SU-DHL-6 (cell line): ENCODE results near the gene PSORS1C1.
A peak's percentile ranks its signal among the peaks of the same experiment; 100 is the strongest.

ENCODE experiments used
- H2AFZ ChIP-seq: fragments of 200-600 bp; sonication (generic); 2 replicates; pipeline ENCODE4 v1.6.1; 2014; ENCODE audit warnings: low read depth, mild to moderate bottlenecking, moderate library complexity, mixed read lengths, antibody characterized with exemption, low read length; ENCODE audit not compliant: severe bottlenecking
- H3F3A ChIP-seq: fragments of 200-600 bp; shearing (Covaris generic); 2 replicates; pipeline ENCODE4 v1.6.0; 2016; ENCODE audit warnings: antibody characterized with exemption, mild to moderate bottlenecking; ENCODE audit not compliant: insufficient read depth
- H3K27ac ChIP-seq: fragments of 200-600 bp; sonication (generic); 2 replicates; pipeline ENCODE4 v1.5.1; 2016; ENCODE audit warnings: low read depth, mild to moderate bottlenecking, low read length, moderate library complexity, mixed read lengths
- H3K27me3 ChIP-seq: fragments of 200-600 bp; sonication (generic), shearing (Covaris generic); 2 replicates; pipeline ENCODE4 v1.6.0; 2014; ENCODE audit warnings: mild to moderate bottlenecking, low read length
- H3K36me3 ChIP-seq: fragments of 200-600 bp; sonication (generic); 2 replicates; pipeline ENCODE4 v1.6.1; 2014; ENCODE audit warnings: mild to moderate bottlenecking, low read length, mixed read lengths
- H3K4me2 ChIP-seq: fragments of 300-600, 200-600 bp; shearing (Covaris generic), sonication (generic); 2 replicates; pipeline ENCODE4 v1.6.0; 2014; ENCODE audit warnings: low read length, low read depth, mild to moderate bottlenecking; ENCODE audit not compliant: poor library complexity, severe bottlenecking
- H3K4me3 ChIP-seq: fragments of 200-600 bp; sonication (generic); 2 replicates; pipeline ENCODE4 v1.5.1; 2014; ENCODE audit warnings: antibody characterized with exemption, low read length, mild to moderate bottlenecking, mixed read lengths; ENCODE audit not compliant: insufficient read depth, poor library complexity, severe bottlenecking
- H3K79me2 ChIP-seq: fragments of 200-600 bp; sonication (generic); 2 replicates; pipeline ENCODE4 v1.6.1; 2014; ENCODE audit warnings: mild to moderate bottlenecking, low read length, moderate library complexity; ENCODE audit not compliant: insufficient read depth
- H3K9ac ChIP-seq: fragments of 200-600 bp; sonication (generic); 2 replicates; pipeline ENCODE4 v1.7.0; 2014; ENCODE audit warnings: mild to moderate bottlenecking, low read length
- H3K9me2 ChIP-seq: fragments of 200-600 bp; sonication (generic); replicated peaks from 2 replicates; pipeline ENCODE4 v1.6.1; 2014; ENCODE audit warnings: low read length; ENCODE audit not compliant: insufficient read depth
- H3K9me3 ChIP-seq: fragments of 200-600 bp; sonication (generic); 2 replicates; pipeline ENCODE4 v1.6.1; 2014; ENCODE audit warnings: low read length, mixed read lengths; ENCODE audit not compliant: insufficient read depth
- H4K20me1 ChIP-seq: fragments of 200-600 bp; sonication (generic); 2 replicates; pipeline ENCODE4 v1.6.1; 2014; ENCODE audit warnings: low read depth, mild to moderate bottlenecking, antibody characterized with exemption, low read length, moderate library complexity, mixed read lengths
- EZH2phosphoT487 ChIP-seq: fragments of 200-600 bp; sonication (generic), shearing (Covaris generic); conservative IDR thresholded peaks from 2 replicates; pipeline ENCODE4 v1.6.1; 2018; ENCODE audit warnings: mild to moderate bottlenecking, antibody characterized with exemption, low read length, moderate library complexity, mixed read lengths
- TF ChIP-seq, protein P1 (sequence below): fragments of 200-600 bp; sonication (generic); IDR thresholded peaks from one replicate; pipeline ENCODE4 v1.5.1; 2017; ENCODE audit warnings: antibody characterized with exemption, mild to moderate bottlenecking, low read length, moderate library complexity; ENCODE audit not compliant: insufficient read depth, poor library complexity, severe bottlenecking

The PSORS1C1 gene

DNA sequence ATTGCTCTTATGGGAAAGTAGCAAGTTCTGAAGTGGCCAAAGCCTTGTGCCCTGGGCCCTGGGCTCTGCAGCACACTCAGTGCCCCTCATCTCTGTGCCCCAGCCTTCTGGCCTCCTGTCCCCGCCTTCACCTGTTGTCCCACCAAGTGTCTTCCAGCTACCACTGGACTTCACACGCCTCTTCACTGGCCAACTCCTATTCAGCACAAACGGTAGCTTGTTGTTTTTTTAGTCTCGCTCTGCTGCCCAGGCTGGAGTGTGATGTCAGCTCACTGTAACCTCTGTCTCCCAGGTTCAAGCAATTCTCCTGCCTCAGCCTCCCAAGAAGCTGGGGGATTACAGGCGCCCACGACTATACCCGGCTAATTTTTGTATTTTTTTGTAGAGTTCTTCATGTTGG is 38.2 kb downstream of the PSORS1C1 start:
- no peaks in the 10 kb centered on the region for H3K27me3 ChIP-seq
- H3F3A ChIP-seq, result no peaks in the 10 kb centered on the region
- no peaks in the 10 kb centered on the region for H4K20me1 ChIP-seq
- no peaks in the 10 kb centered on the region for H3K9me3 ChIP-seq
- no peak overlapping the region for H3K9ac ChIP-seq
- no peak overlapping the region for H3K4me2 ChIP-seq
- no peak overlapping the region for H2AFZ ChIP-seq
- H3K9me2 ChIP-seq, result no peaks in the 10 kb centered on the region
- H3K79me2 ChIP-seq, result peaks cover 7% of the 10 kb centered on the region; the same call in 1 of the 2 replicates
- TF ChIP-seq, protein P1, sequence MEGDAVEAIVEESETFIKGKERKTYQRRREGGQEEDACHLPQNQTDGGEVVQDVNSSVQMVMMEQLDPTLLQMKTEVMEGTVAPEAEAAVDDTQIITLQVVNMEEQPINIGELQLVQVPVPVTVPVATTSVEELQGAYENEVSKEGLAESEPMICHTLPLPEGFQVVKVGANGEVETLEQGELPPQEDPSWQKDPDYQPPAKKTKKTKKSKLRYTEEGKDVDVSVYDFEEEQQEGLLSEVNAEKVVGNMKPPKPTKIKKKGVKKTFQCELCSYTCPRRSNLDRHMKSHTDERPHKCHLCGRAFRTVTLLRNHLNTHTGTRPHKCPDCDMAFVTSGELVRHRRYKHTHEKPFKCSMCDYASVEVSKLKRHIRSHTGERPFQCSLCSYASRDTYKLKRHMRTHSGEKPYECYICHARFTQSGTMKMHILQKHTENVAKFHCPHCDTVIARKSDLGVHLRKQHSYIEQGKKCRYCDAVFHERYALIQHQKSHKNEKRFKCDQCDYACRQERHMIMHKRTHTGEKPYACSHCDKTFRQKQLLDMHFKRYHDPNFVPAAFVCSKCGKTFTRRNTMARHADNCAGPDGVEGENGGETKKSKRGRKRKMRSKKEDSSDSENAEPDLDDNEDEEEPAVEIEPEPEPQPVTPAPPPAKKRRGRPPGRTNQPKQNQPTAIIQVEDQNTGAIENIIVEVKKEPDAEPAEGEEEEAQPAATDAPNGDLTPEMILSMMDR, result no peak
- no peak for TF ChIP-seq EZH2phosphoT487
- H3K27ac ChIP-seq, result no peak overlapping the region
- peaks cover 9% of the 10 kb centered on the region; the same call in 1 of the 2 replicates for H3K36me3 ChIP-seq
- no peak overlapping the region for H3K4me3 ChIP-seq

DNA sequence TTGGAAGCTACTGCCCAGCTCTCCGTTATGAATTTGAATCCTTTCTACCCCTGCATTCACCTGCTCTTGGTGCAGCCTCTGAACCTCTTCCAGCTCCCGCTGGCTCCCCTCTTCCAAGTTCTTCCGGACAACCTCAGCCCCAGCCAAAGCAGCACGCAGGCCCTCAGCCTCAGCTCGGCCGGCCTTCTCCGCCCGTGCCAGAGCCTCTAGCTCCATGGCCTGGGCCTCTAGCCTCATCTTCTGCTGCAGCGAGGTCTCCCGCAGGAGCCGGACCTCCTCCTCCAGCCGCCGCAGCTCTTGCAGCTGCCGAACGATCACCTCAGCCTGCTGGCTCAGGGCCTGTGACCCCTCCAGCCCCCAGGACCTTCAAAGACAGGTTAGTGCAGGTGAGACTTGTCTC is 39.8 kb downstream of the PSORS1C1 start:
- no peak overlapping the region for H3K4me2 ChIP-seq
- H3K79me2 ChIP-seq, result peaks cover 17% of the 10 kb centered on the region
- H3K9ac ChIP-seq, result no peak overlapping the region
- no peak overlapping the region for H3K27ac ChIP-seq
- H3K4me3 ChIP-seq, result no peak overlapping the region
- no peaks in the 10 kb centered on the region for H3K9me2 ChIP-seq
- TF ChIP-seq, protein P1, result no peak
- TF ChIP-seq EZH2phosphoT487, result no peak
- no peak overlapping the region for H2AFZ ChIP-seq
- no peaks in the 10 kb centered on the region for H3F3A ChIP-seq
- no peaks in the 10 kb centered on the region for H3K9me3 ChIP-seq
- H3K27me3 ChIP-seq, result no peaks in the 10 kb centered on the region
- peaks cover 9% of the 10 kb centered on the region; the same call in 1 of the 2 replicates for H3K36me3 ChIP-seq
- H4K20me1 ChIP-seq, result no peaks in the 10 kb centered on the region

DNA sequence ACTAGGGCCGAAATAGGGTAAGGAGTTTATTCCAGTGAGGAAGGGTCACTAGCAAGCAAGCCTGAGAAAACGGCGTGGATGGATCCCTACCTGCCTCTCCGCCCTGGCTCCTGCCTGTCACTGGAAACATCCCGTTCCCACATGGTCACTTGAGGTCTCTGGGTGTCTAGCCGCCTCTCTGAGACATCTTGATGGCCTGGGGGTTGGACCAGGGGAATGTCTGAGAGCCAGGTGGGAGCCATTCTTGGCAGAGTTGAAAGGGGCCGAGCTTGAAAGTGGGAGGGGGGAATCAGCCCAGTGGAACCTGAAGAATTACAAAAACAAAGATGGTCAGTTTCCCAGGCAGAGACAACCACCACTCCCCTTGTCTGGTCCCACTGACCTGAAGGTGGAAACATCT is 42.0 kb downstream of the PSORS1C1 start:
- Histone ChIP-seq H3K27me3 (no peaks in the 10 kb centered on the region), H2AFZ (no peak overlapping the region), H3K79me2 (peaks cover 26% of the 10 kb centered on the region), H3K9me2 (no peaks in the 10 kb centered on the region), H3K4me2 (peak overlapping the region; percentile 80), H3K4me3 (peak overlapping the region; percentile 89), H3K36me3 (peaks cover 9% of the 10 kb centered on the region; the same call in 1 of the 2 replicates), H4K20me1 (peaks cover 3% of the 10 kb centered on the region; the same call in 1 of the 2 replicates), H3K9ac (peak overlapping the region; percentile 76), H3K9me3 (no peaks in the 10 kb centered on the region), H3K27ac (no peak overlapping the region), H3F3A (no peaks in the 10 kb centered on the region)
- TF ChIP-seq EZH2phosphoT487, result no peak
- TF ChIP-seq, protein P1, result no peak
